HL-60 (cell line): ENCODE data around the gene PRRT1B.

Experiments
- DNase-seq, 2 experiments: peaks; one replicate each; pipeline ENCODE4 v3.0.0-alpha.2; 2010 to 2020; ENCODE audit warnings: low read depth in 1 of 2, low spot score in 1 of 2
- H3K27ac ChIP-seq: fragments of 250-450 bp; sonication (Bioruptor Pico); replicated peaks from 2 replicates; pipeline ENCODE4 v1.5.1; 2020; ENCODE audit warnings: mild to moderate bottlenecking, moderate library complexity
- H3K27me3 ChIP-seq: fragments of 250-450 bp; sonication (Bioruptor Pico); 2 replicates; pipeline ENCODE4 v1.5.1; 2021; ENCODE audit warnings: mild to moderate bottlenecking, moderate library complexity; ENCODE audit not compliant: insufficient read depth, poor library complexity, severe bottlenecking
- H3K4me3 ChIP-seq: replicated peaks from 2 replicates; pipeline ENCODE4 v1.5.1; 2011; ENCODE audit warnings: mild to moderate bottlenecking, control low read depth, low read length; ENCODE audit not compliant: insufficient read depth
- CTCF ChIP-seq: IDR thresholded peaks from one replicate; pipeline ENCODE4 v1.5.1; 2011; ENCODE audit warnings: low read length, control low read depth, inconsistent platforms; ENCODE audit not compliant: insufficient read depth
- GABPA ChIP-seq: IDR thresholded peaks from 2 replicates; pipeline ENCODE4 v1.6.1; 2012; ENCODE audit warnings: low read depth
- POLR2AphosphoS5 ChIP-seq: IDR thresholded peaks from 2 replicates; pipeline ENCODE4 v1.6.1; 2012; ENCODE audit warnings: low read depth
- REST ChIP-seq: IDR thresholded peaks from 2 replicates; pipeline ENCODE4 v1.6.1; 2012; ENCODE audit warnings: low read depth; ENCODE audit not compliant: insufficient replicate concordance
- SPI1 ChIP-seq: IDR thresholded peaks from 2 replicates; pipeline ENCODE4 v1.6.1; 2012; ENCODE audit warnings: low read depth, mild to moderate bottlenecking, borderline replicate concordance

Gene PRRT1B

GRCh38 chr9:131605770-131606590, 60.7 kb downstream of the PRRT1B start:
- TF ChIP-seq POLR2AphosphoS5 = no peak
- TF ChIP-seq REST = no peak
- TF ChIP-seq CTCF = no peak
- TF ChIP-seq GABPA = no peak
- TF ChIP-seq SPI1 = no peak
- no peak for DNase-seq
- Histone ChIP-seq H3K27me3 (no peaks in the 10 kb centered on the region), H3K4me3 (no peak overlapping the region), H3K27ac (no peak overlapping the region)

GRCh38 chr9:131606896-131607567, 61.7 kb downstream of the PRRT1B start:
- no peak overlapping the region for H3K4me3 ChIP-seq
- no peaks in the 10 kb centered on the region for H3K27me3 ChIP-seq
- DNase-seq = no peak
- H3K27ac ChIP-seq = no peak overlapping the region
- TF ChIP-seq POLR2AphosphoS5 (no peak), CTCF (no peak), GABPA (no peak), SPI1 (no peak), REST (no peak)

GRCh38 chr9:131607591-131607990, 62.3 kb downstream of the PRRT1B start:
- Histone ChIP-seq H3K27me3 (no peaks in the 10 kb centered on the region), H3K4me3 (no peak overlapping the region), H3K27ac (no peak overlapping the region)
- TF ChIP-seq REST (no peak), CTCF (no peak), GABPA (no peak), SPI1 (no peak), POLR2AphosphoS5 (no peak)
- no peak for DNase-seq
